HUDEP-2 (cell line): Measurements from ENCODE around the gene DCAF8.

Experiments
- DNase-seq, 76 experiments: peaks; one replicate each; lab custom pipeline; 2025; ENCODE audit not compliant: unreplicated experiment in 76 of 76; lab: John Stamatoyannopoulos, UW

Gene DCAF8

DNA sequence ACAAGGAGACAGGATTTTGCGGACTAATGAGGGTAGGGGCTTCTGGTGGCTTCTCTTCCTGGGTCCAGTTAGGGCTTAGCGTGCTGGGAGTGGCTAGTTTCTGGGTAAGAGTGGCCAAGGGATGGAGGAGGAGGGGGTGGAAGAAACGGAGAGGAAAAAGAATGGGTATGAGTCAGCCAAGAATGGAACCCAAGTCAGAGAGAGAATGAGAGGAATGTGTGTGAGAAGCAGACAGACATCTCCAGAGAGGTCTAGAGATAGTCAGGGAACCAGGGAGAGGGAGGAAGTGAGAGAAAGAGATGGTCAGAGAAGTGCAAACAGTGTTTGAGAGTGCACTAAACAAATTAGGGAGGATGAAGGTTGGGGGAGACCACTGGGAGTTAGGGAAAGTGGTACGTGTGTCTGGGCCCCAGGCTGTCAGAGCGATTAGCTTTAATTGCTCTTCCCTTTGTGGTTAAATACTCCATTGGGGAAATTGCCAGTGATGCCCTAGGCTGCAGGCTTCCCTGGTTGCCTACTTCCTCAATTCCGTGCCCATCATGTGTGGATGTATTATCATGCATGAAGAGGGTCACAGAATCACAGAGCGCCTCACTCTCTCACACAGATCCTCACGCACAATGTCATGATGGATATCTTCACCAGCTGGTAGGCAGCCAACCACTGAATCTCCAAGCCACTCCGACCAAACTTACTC, 55.8 kb downstream of the DCAF8 start:
- no peak for DNase-seq

DNA sequence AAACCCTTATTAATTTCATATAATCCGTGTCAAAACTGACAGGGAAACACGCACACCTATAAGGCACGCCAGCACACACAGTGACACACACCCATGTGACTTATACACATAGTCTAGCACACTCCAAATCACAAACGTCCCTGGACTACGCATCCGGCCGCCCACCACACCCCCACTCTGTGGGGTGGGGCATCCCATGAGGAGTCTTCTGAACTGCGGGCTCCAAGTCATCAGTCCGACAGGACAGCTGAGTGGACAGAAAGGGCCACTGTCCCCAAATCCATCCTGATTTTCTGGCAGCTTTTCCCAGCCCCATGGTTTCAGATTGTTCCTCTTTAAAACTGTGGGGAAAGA, 56.3 kb downstream of the DCAF8 start:
- DNase-seq, result peak in 9 of 76 experiments; percentile 4 to 28 (median 18)

DNA sequence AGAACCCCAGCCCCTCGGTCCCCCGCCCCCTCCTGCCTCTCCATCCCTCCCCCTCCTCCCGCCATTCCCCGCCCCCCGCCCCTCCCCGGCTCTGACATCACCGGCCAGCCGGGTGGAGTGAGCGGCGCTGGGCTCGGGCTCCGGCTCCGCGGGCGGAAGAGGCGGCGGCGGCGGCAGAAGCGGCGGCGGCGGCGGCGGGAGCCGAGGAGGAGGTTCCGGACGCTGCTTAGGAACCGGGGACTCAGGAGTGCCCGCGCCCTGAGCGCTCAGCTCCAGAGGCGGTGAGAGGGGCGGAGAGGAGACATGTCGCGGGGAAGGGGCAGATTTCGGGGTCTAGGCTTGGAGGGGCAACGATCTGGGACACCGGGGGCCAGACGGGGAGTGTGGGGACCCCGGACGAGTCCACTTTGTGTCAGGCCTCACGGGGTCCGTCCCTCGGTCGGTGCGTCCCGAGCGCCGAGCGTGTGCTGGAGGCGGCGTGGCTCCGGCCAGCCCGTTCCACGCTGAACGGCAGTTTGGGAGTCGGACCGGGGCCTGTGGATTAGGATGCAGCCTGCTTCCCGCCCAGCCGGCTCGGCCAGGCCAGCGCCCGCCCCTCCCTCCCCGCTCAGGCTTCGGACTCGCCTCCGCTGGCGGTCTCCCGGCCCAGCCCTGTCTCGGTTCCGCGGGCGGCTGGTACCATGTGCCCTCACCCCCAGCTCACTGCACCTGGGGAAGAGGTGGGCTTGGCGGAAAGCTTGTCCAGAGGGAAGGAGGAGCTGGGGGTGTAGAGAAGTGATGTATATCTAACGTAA, 56.9 kb downstream of the DCAF8 start, which contains the start of gene PEA15:
Gene PEA15, plus strand, starts transcription at position 143 of the 794 bp plus-strand sequence. CDS start 6,161 bp downstream, outside the sequence.
- DNase-seq, result peak in 44 of 76 experiments; percentile 5 to 56 (median 38)

- DNase-seq, result no peak
Measured at GRCh38 chr1:160204526-160205241, 57.7 kb downstream of the DCAF8 start.

- no peak for DNase-seq
Measured at GRCh38 chr1:160200786-160201185, 61.6 kb downstream of the DCAF8 start.

GRCh38 chr1:160197231-160197630, 65.1 kb downstream of the DCAF8 start:
- no peak for DNase-seq

- no peak for DNase-seq
Measured at GRCh38 chr1:160196143-160196542, 66.2 kb downstream of the DCAF8 start.

DNA sequence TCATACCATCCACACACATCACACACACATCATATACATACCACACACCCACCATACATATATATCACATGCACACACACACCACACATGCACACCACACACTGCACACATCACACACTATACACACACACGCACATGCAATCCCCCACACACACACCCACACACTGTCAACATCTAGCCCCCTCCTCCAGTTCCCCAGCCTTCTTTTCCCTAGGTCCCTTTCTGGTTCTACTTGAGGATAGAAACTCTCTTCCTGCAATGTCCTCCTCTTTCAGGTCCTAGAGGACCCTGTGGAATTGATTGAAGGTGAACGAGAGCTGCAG, 67.7 kb downstream of the DCAF8 start:
- no peak for DNase-seq

- no peak for DNase-seq
Measured at GRCh38 chr1:160193832-160194736, 68.3 kb downstream of the DCAF8 start.

DNA sequence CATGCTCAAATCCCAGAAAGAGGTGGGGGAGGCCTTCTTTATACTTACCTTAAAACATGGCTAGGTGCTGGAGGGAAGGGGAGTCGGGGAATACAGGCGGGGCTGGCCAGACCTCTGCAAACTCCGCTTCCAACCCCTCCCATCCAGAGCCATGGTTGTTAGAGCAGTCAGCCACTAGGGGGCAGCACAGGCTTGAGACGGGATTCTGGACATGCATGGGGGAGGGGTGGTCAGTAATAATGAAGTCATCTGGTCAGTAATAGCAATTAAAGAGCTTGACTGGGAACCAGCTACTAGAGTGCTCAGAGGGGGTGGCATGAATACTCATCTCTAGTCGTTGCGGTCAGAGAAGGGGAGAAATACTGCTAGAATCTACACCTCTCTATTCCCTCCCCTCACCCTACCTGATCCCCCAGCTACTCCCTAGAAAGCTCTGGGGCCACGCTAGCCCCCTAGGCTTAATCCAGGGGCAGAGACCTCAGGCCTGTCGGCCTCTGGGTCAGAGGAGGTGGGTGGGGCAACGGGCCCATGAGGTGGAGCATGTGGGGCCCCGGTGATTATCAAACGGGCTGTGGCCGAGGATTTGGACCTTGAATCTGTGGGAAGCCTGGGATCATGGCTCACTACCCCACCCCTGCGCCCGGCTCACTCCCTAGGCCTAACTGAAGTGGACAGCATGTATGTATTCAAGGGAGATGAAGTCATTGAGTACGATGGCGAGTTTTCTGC, 69.1 kb downstream of the DCAF8 start:
- peak in 63 of 76 experiments; percentile 7 to 82 (median 57) for DNase-seq

DNA sequence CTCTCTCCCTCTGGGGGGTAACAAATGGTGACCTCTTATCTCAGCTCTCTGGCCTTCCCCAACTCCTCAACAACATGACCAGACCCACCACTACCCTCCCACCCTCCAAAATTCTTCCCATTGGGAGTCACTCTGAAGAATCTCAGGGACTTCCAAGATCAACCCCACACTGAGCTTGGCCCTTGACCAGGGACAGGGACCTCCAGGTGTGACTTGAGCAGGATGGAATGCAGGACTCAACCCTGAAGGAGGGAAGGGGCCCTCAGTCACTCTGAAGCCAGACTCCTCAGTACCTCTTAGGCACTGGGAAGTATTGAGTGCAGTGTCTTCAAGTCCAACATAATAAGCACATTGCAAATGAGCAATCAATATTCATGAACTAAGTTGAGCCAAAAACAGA, 70.1 kb downstream of the DCAF8 start:
- DNase-seq, result no peak

GRCh38 chr1:160191756-160192155, 70.6 kb downstream of the DCAF8 start:
- DNase-seq, result no peak

- DNase-seq, result no peak
Measured at GRCh38 chr1:160189649-160190625, 72.4 kb downstream of the DCAF8 start, which contains the start of gene CASQ1. Gene CASQ1, plus strand, starts transcription at chr1:160190575. Its CDS starts 177 bp downstream, at chr1:160190752.

- no peak for DNase-seq
Measured at GRCh38 chr1:160188341-160188740, 74.0 kb downstream of the DCAF8 start.

GRCh38 chr1:160187407-160187806, 74.9 kb downstream of the DCAF8 start:
- DNase-seq, result no peak

DNA sequence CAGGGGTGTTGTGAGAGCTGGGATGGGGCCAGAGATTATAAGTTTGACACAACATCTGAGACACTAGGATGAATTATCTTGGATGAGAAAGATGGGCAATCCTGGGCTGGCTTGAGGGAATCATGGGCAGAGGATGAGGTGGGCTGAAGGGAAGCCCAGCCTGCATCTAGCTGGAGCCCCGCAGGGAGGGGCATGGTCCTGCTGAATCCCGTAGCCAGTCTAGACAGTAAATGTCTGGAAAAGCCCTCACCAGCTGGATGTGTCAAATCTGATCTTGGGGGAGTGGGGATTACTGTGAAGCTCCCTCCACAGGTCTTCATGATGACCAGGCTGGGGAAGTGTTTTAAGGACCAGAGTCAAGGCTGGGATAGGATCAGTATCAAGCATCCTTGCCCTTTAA, 75.6 kb downstream of the DCAF8 start:
- no peak for DNase-seq

GRCh38 chr1:160186246-160186645, 76.1 kb downstream of the DCAF8 start:
- DNase-seq, result no peak

DNA sequence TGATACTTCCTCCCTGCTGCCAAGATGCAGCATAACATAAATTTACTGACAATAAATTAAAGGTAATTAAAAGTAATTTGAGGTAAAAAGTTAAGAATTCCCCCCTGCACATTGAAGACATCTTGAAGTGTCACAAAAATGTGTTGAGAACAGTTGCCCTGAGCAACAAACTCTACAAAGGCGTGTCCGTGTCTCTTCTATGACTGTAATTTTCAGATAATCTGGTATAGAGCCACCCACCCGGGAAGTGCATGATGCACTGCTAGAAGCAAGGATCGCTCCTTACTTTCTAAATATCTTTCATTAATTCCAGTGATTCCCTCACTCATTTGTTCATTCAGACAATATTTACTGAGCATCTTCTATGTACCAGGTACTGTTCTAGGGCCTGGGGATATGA, 83.0 kb downstream of the DCAF8 start:
- peak in 2 of 76 experiments; percentile 1 to 4 for DNase-seq

- no peak for DNase-seq
Measured at GRCh38 chr1:160178731-160179130, 83.6 kb downstream of the DCAF8 start.
